ENCODE results near the gene CFAP298.

Gene CFAP298

DNA sequence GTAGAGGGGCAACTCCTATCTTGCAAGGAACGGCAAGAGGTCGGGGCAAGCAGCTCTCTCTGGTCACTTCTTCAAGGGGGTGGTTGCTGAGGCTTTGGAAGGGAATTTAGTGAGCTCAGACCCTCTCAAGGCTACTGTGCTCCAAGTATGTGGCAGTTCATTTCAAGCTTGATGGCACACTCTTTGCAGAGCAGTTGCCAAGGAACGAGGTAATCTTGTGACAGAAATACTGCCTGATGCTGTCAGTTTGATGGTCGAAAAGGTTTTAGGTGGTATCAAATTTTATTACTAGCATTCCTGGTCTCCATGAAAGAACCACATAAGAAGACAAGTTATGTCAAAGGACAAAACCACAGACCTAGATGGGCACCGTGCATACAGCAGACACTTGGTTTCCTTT, 13.1 kb downstream of the CFAP298 start:
- DNase-seq (ENCODE audit: low read depth in 2 of 2) = no peak

- DNase-seq (ENCODE audit: low read depth in 2 of 2) = no peak
Observed at GRCh38 chr21:32597205-32597604, 15.0 kb downstream of the CFAP298 start.

DNA sequence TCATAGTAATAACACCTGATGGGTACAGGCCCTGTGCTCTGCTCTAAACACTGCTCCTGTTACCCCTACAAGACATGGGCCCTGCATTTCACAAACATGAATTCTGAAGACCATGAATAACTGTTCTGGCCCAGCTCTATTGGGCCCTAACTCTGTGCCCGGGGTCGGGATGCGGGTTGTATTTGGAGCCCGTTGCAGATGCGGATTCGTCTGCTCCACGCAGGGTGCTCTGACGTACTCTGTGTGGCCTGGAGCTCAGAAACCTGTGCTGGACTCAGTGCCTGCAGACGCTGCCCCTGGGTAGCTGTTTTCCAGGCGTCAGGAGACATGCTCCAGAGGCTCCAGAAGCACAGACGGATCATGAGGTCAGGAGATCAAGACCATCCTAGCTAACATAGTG, 16.7 kb downstream of the CFAP298 start:
- no peak for DNase-seq (ENCODE audit: low read depth in 2 of 2)

- no peak for DNase-seq (ENCODE audit: low read depth in 2 of 2)
Observed at GRCh38 chr21:32593690-32594089, 18.5 kb downstream of the CFAP298 start.

DNA sequence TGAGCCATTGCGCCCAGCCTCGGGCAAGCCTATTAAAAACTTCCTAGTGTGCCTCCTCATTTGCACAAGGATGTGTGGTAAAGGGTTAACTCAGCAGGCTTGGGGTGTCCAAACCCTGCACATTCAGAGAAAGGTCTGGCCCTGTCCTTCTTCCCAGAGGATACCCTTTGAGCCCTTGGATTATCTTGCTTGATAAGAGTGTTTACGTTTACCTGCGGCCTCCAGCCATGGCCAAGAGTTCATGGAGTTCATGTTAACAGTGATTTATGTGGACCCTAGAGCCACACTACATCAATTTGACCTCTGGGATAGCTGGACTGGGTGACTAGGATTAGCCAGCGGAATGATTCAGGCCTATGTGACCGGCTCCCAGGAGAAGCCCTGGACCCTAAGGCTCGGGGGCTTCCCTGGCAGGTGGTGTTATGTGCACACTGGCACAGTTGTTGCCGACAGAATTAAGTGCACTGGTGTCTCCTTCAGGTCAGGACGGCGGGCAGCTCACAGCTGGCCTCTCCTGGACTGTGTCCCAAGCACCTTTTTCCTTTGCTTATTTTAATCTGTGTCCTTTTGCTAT, 19.2 kb downstream of the CFAP298 start:
- DNase-seq (ENCODE audit: low read depth in 2 of 2) = no peak

- no peak for DNase-seq (ENCODE audit: low read depth in 2 of 2)
Observed at GRCh38 chr21:32590130-32590529, 22.0 kb downstream of the CFAP298 start.

DNA sequence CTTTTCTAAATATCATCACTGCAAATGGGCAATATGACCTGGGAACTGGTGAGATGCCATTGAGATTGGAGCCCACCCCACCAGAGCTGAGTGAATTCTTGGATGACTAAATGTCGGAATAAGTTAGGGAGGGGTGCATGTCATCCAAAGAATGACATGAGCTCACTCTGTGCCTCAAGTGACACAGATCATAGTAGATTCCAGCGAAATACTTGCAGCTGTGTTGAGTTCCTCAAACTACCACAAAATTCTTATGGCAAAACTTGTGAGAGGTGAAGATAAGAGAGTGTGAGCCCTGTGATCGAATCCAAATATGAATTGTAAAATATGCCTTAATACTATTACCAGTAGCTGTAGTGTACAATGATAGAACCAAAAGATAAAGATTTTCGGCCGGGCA, 24.5 kb downstream of the CFAP298 start:
- no peak for DNase-seq (ENCODE audit: low read depth in 2 of 2)

GRCh38 chr21:32587120-32587519, 25.1 kb downstream of the CFAP298 start:
- no peak for DNase-seq (ENCODE audit: low read depth in 2 of 2)

- no peak for DNase-seq (ENCODE audit: low read depth in 2 of 2)
Observed at GRCh38 chr21:32585970-32586369, 26.2 kb downstream of the CFAP298 start.

DNA sequence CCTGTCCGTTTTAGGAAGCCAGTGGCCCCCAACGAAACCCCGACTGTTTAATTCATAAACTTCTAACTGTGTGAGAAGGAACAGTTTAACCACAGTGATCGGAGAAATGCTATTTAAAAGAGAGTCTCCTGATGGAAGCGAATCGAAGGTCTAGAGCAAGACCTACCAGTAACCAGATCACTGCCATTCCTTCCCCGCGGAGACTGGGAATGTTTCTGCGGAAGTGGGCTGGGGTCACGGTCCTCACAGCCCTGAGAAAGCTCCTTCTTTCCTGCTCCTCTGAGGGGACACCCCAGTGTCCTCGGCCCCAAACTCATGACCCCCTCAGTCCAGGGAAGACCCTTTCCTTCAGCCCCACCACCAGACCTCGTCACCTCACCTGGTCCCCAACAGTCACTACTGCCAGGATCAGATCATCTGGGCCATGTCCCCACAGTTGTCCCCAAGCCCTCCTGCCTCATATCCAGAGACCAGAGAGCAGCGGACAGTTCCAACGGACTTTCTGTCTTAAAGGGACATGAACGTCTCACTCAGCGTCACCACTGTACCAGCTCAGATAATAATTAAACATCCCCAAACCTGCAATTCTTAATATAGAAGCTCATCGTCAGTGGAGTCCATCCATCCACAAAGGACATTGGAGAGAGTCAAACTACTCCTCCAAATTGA, 27.0 kb downstream of the CFAP298 start, which contains the start of gene TCP10L:
TSS of gene TCP10L (minus strand) at position 482 of the 669 bp plus-strand sequence. CDS start 1,219 bp downstream, outside the sequence.
- no peak for DNase-seq (ENCODE audit: low read depth in 2 of 2)

DNA sequence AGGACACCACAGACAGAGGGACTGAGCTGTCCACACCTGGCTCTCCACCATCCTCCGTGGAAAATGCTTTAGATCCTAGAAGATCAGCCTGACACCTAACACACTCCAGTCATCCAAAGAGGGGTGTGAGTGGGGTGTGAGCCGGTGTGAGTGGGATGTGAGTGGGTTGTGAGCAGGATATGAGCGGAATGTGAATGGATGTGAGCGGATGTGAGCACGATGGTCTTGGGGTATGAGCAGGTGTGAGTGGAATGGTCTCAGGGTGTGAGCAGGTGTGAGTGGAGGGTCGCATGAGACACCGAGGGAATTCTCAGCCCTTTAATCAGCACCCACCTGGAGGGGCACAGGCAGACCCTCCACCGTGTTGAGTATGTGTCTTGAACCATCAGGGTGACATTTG, 27.7 kb downstream of the CFAP298 start:
- no peak for DNase-seq (ENCODE audit: low read depth in 2 of 2)

DNA sequence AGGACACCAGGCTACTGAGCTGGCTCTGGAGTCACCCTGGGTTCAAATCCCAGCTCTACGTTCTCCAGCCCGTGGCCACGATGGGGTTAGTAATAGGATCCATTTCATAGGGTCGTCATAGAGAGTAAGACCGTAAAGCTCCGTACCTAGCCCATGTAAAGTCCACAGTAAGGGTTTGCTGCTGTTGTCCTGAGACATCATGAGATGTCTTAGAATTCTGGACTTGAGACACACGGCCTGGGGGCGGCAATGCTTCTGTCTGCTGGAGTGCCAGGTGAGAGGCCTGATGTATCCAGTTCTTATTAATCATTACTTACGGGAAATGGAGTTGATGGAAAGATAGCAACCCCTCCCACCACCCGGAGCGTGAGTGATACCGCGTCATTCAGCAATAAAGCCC, 30.4 kb downstream of the CFAP298 start:
- DNase-seq (ENCODE audit: low read depth in 2 of 2) = no peak

- DNase-seq (ENCODE audit: low read depth in 2 of 2) = no peak
Observed at GRCh38 chr21:32580949-32581348, 31.2 kb downstream of the CFAP298 start.

DNA sequence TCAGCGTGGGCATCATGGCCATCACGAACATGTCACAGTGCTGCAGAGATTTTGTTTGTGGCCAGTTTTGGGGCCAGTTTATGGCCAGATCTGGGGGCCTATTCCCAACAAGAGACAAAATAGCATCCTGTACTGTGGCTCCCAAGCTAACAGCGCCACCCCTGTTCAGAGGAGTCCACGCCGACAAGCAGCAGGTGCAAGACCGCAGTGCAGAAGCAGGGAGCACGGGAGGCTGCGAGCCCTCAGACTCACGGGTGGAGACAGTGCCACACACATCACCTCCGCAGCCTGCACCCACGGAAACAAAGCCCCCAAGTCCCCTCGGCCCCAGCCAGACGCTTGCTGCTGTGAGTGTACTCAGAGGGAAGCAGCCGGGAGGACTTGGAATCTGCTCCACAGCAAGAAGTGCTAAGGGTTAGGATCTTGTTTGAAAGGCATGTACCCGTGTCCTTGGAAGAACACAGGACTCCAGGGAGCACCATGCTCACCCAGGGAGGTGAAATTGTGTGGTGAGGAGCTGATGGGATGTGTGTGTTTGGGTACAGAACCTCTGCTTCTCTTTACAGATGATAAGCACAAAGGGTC, 34.0 kb downstream of the CFAP298 start:
- no peak for DNase-seq (ENCODE audit: low read depth in 2 of 2)

GRCh38 chr21:32576011-32576410, 36.2 kb downstream of the CFAP298 start:
- DNase-seq (ENCODE audit: low read depth in 2 of 2) = no peak

- DNase-seq (ENCODE audit: low read depth in 2 of 2) = no peak
Observed at GRCh38 chr21:32574946-32575925, 36.9 kb downstream of the CFAP298 start.

DNA sequence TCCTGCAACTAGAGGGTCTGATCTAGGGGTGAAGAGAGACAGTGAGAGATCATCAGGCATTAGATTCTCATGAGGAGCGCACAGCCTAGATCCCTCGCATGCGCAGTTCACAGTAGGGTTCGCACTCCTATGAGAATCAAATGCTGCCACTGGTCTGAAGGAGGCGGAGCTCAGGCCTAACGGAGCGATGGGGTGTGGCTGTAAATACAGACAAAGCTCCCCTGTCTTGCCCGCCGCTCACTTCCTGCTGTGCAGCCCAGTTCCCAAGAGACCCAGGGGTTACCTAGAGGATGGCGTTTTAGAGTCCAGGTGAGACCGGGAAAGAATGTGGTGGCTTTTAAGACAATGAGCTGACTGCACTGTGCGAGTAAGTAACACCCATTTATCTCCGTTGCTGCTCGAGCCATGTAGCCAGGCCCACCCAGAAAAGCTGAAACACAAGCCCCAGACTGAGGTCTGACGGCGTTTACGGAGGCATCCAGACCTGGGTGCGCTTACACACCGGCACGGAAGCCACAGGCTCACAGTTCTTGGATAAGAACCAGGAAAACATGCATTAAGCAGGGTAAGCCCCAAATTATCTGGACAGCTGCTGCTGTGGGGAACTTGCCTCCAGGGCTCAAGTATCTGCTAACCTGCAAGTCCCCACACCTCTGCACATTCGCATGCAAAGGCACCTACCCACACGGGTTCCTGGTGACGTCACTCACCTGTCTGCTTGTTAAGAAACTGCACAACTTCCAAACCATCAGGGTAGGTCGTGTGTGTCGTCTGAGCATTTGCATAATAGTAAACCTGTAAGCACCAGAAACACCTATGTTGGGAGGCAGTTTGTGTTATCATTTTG, 39.4 kb downstream of the CFAP298 start:
- DNase-seq (ENCODE audit: low read depth in 2 of 2) = no peak

- DNase-seq (ENCODE audit: low read depth in 2 of 2) = no peak
Observed at GRCh38 chr21:32570456-32570855, 41.7 kb downstream of the CFAP298 start.

- DNase-seq (ENCODE audit: low read depth in 2 of 2) = peak; percentile 59 to 67
Observed at GRCh38 chr21:32569261-32570230, 42.6 kb downstream of the CFAP298 start.

DNA sequence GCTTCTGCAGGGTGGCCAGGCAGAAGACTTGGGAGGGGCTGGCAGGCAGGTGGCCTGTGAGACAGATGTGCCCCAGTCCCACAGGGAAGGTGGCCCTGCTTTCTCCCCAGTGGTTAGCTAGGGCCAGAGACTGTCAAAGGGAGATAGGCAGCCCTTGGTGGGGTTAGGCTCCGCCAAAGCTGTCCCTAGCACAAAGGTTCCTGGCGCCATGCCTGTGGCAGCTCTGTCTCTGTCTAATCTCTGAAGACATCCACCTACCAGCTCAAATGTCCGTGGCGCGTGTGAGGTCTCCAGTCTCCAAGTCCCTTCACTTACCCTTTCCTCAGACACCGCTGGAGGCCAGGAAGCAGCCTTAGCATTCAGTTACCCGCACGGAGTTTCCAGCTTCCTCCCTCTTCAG, 44.6 kb downstream of the CFAP298 start:
- DNase-seq (ENCODE audit: low read depth in 2 of 2) = no peak

Measured in activated CD8-positive, alpha-beta memory T cell treated with anti-CD3 and anti-CD28 coated beads for 4 hours (primary cell).